Measurements from ENCODE around the gene ADPRS. TPM values are rescaled to one million over a fixed set of nuclear protein-coding genes. Genes with fewer than 3 reads are reported as not detected.

The ADPRS gene
- 26.5 and 32.8 TPM in 2 replicates for total RNA-seq (2022)
- percentile 79 among the genes with signal in this experiment for Bru-seq, nascent RNA
- percentile 70 among the genes with signal in this experiment for BruChase-seq, experiment 1, labeled RNA remaining after a 6-hour chase
- percentile 79 among the genes with signal in this experiment for BruChase-seq, experiment 2, labeled RNA remaining after a 2-hour chase
- long read RNA-seq, transcript ADPRHL2-201 (6 exons, 1,668 nt) = major isoform, 64 of 75 reads
- long read RNA-seq, partial matches to known transcripts = 5 of 75 reads
- long read RNA-seq, other reads (novel, unspliced or antisense) = 6 of 75 reads

DNA sequence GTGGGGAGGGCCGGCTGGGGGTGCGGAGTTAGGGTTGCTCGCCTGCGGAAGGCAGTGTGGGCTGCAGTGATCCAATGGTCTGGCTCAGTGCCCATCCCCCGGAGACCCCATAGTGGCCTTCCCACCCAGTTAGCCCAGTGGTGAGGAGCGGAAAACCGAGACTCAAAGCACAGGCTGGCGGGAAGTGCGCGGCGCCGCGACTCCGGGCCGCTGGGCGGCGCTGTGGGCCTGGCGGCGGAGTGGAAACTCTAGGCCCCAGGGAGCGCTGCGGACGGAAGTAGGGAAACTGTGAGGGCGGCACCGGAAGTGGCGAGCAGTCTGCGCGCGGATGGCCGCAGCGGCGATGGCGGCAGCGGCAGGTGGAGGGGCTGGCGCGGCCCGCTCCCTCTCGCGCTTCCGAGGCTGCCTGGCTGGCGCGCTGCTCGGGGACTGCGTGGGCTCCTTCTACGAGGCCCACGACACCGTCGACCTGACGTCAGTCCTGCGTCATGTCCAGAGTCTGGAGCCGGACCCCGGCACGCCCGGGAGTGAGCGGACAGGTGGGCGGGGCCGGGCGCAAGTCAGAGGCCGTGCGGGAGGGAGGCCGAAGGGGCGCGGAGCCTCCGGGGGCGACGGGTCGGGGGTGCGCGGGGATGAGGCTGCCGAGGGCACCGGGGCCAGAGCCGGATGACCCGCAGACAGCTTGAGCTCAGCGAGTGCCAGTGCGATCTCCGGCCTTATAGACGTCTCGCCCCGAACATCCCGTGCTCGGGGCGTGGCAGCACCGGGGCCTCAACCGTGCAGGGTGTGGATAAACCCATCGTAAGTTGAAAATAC, at the start of gene ADPRS:
Gene ADPRS, plus strand, starts transcription at position 316 of the 816 bp plus-strand sequence. Its CDS starts 13 bp downstream, at position 329.
- no peaks in the 10 kb centered on the region for H3K9me3 Mint-ChIP-seq (ENCODE audit: low read depth, unreplicated experiment)
- CTCF ChIA-PET = interaction anchor here (0.8 kb wide), 1 partner anchor 9 kb away, joined by 3 read pairs; no protein-coding TSS in a partner anchor
- peak; percentile 91 for DNase-seq

DNA sequence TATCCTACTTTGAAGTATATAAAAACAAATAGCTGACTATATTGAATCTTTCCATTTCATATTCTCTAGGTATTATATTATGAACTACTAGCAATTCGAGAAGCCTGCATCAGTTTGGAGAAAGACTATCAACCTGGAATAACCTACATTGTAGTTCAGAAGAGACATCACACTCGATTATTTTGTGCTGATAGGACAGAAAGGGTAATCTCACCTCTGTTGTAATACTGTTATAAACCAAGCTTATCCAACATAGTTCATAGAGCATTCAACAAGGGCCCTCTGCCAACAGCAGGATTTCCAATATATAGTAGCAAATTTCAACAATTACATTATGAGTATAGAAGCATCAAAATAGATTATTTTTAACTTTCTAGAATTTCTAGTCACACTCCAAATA, 48.5 kb upstream of the ADPRS start:
- Mint-ChIP-seq H3K27me3 (ENCODE audit: unreplicated experiment) (no peaks in the 10 kb centered on the region), H3K9me3 (ENCODE audit: low read depth, unreplicated experiment) (no peaks in the 10 kb centered on the region), H3K27ac (ENCODE audit: unreplicated experiment) (no peak overlapping the region), H3K36me3 (ENCODE audit: insufficient read depth, unreplicated experiment) (peaks cover 12% of the 10 kb centered on the region), H3K4me3 (ENCODE audit: low read depth, unreplicated experiment) (no peak overlapping the region), H3K4me1 (ENCODE audit: low read depth, unreplicated experiment) (no peaks in the 10 kb centered on the region)
- no peak for TF ChIP-seq CTCF (IDR thresholded peaks at IDR 0.05; ENCODE audit: unreplicated experiment)
- CTCF ChIA-PET = no interaction called here
- intact Hi-C loops (cut with micrococcal nuclease; ENCODE audit: unreplicated experiment) = no loop called here
- no peak for DNase-seq
- no TSS peak for BruUV-seq (replicated peaks)

More for the DNA sequence above, at the start of gene ADPRS:
- H3K4me3 Mint-ChIP-seq (ENCODE audit: low read depth, unreplicated experiment) = peak within 1 kb of the TSS; percentile 89
- H3K36me3 Mint-ChIP-seq (ENCODE audit: insufficient read depth, unreplicated experiment) = peaks cover 30% of the 10 kb centered on the region
- intact Hi-C loops (cut with micrococcal nuclease; ENCODE audit: unreplicated experiment) = no loop called here
- peak within 1 kb of the TSS; percentile 85 for H3K27ac Mint-ChIP-seq (ENCODE audit: unreplicated experiment)
- no peaks in the 10 kb centered on the region for H3K27me3 Mint-ChIP-seq (ENCODE audit: unreplicated experiment)
- TF ChIP-seq CTCF (IDR thresholded peaks at IDR 0.05; ENCODE audit: unreplicated experiment) = peak; percentile 97
- no TSS peak for BruUV-seq (replicated peaks)
- peaks cover 9% of the 10 kb centered on the region for H3K4me1 Mint-ChIP-seq (ENCODE audit: low read depth, unreplicated experiment)

GRCh38 chr1:36051821-36052220, 36.9 kb upstream of the ADPRS start:
- DNase-seq = no peak
- Mint-ChIP-seq H3K27me3 (ENCODE audit: unreplicated experiment) (no peaks in the 10 kb centered on the region), H3K27ac (ENCODE audit: unreplicated experiment) (no peak overlapping the region), H3K36me3 (ENCODE audit: insufficient read depth, unreplicated experiment) (peaks cover 20% of the 10 kb centered on the region), H3K4me3 (ENCODE audit: low read depth, unreplicated experiment) (no peak overlapping the region), H3K4me1 (ENCODE audit: low read depth, unreplicated experiment) (no peaks in the 10 kb centered on the region), H3K9me3 (ENCODE audit: low read depth, unreplicated experiment) (no peaks in the 10 kb centered on the region)
- BruUV-seq (replicated peaks) = no TSS peak
- intact Hi-C loops (cut with micrococcal nuclease; ENCODE audit: unreplicated experiment) = no loop called here
- no peak for TF ChIP-seq CTCF (IDR thresholded peaks at IDR 0.05; ENCODE audit: unreplicated experiment)
- CTCF ChIA-PET = no interaction called here

GRCh38 chr1:36053978-36054377, 34.7 kb upstream of the ADPRS start:
- H3K36me3 Mint-ChIP-seq (ENCODE audit: insufficient read depth, unreplicated experiment) = peaks cover 12% of the 10 kb centered on the region

More at GRCh38 chr1:36053978-36054377, 34.7 kb upstream of the ADPRS start:
- Mint-ChIP-seq H3K9me3 (ENCODE audit: low read depth, unreplicated experiment) (no peaks in the 10 kb centered on the region), H3K4me3 (ENCODE audit: low read depth, unreplicated experiment) (no peak overlapping the region), H3K4me1 (ENCODE audit: low read depth, unreplicated experiment) (no peaks in the 10 kb centered on the region), H3K27me3 (ENCODE audit: unreplicated experiment) (no peaks in the 10 kb centered on the region), H3K27ac (ENCODE audit: unreplicated experiment) (no peak overlapping the region)
- DNase-seq = no peak
- no TSS peak for BruUV-seq (replicated peaks)
- CTCF ChIA-PET = no interaction called here
- no peak for TF ChIP-seq CTCF (IDR thresholded peaks at IDR 0.05; ENCODE audit: unreplicated experiment)
- intact Hi-C loops (cut with micrococcal nuclease; ENCODE audit: unreplicated experiment) = no loop called here

Measured in Calu3 (cell line).